Endothelial cell of umbilical vein (primary cell): Measurements from ENCODE around the gene UBE2F. TPM values are rescaled to one million over a fixed set of nuclear protein-coding genes. Genes with fewer than 3 reads are reported as not detected.

ENCODE experiments used
- BruUV-seq: library from RNA; stranded (reverse); fragments of 400-500 nt; replicated peaks from 2 replicates; lab custom pipeline; 2021; lab: Mats Ljungman, UMichigan
- CTCF ChIA-PET: fragments of 300-600, 350-600 bp; sonication (Branson Sonifier 250); formaldehyde crosslinking; loops from one replicate; lab custom pipeline; 2021; ENCODE audit warnings: antibody characterized with exemption, inconsistent platforms; lab: Charles Lee
- POLR2A ChIA-PET: fragments of 300-600, 350-600 bp; sonication (Branson Sonifier 250); formaldehyde crosslinking; loops from one replicate; lab custom pipeline; 2021; ENCODE audit warnings: antibody characterized with exemption, inconsistent platforms; lab: Charles Lee
- DNase-seq: peaks from one replicate; pipeline ENCODE4 v3.0.0-alpha.2; 2011; ENCODE audit warnings: low read depth, low spot score
- FAIRE-seq: peaks from 2 replicates; lab custom pipeline; 2011; peaks lifted over from hg19 to GRCh38; lab: Jason Lieb, UNC
- H2AFZ ChIP-seq: 2 replicates; pipeline ENCODE4 v1.6.0; 2012; ENCODE audit warnings: low read depth, low read length, control low read depth, inconsistent platforms
- H3K27ac ChIP-seq: 2 replicates; pipeline ENCODE4 v1.5.1; 2011; ENCODE audit warnings: low read depth, mild to moderate bottlenecking, control low read depth, low read length, moderate library complexity; ENCODE audit not compliant: insufficient read depth
- H3K27me3 ChIP-seq, 2 experiments: 2 replicates each; pipeline versions ENCODE4 v1.6.0 to v1.6.1; 2011; ENCODE audit warnings: low read length in 2 of 2, mixed read lengths in 1 of 2; ENCODE audit not compliant: control insufficient read depth in 2 of 2, insufficient read depth in 2 of 2
- H3K36me3 ChIP-seq, 2 experiments: 2 replicates in 1 of 2; 3 replicates in 1 of 2; pipeline ENCODE4 v1.5.1; 2011; ENCODE audit warnings: low read length in 2 of 2, mild to moderate bottlenecking in 1 of 2, moderate library complexity in 1 of 2; ENCODE audit not compliant: control insufficient read depth in 2 of 2, insufficient read depth in 2 of 2; ENCODE audit errors: extremely low read depth in 1 of 2
- H3K4me1 ChIP-seq: 3 replicates; pipeline ENCODE4 v1.5.1; 2011; ENCODE audit warnings: mild to moderate bottlenecking, low read length; ENCODE audit not compliant: control insufficient read depth, insufficient read depth; ENCODE audit errors: extremely low read depth
- H3K4me2 ChIP-seq: 2 replicates; pipeline ENCODE4 v1.6.1; 2011; ENCODE audit warnings: low read length, control low read depth, mixed read lengths; ENCODE audit not compliant: insufficient read depth
- H3K4me3 ChIP-seq, 3 experiments: fragments of 200-600 bp in 1 of 3; sonication (generic), shearing (Covaris generic) in 1 of 3; replicated peaks in 1 of 3; 2 replicates each; pipeline ENCODE4 v1.5.1; 2011 to 2016; ENCODE audit warnings: control low read depth in 3 of 3, low read length in 3 of 3, mild to moderate bottlenecking in 2 of 3, inconsistent platforms in 1 of 3, low read depth in 1 of 3, moderate library complexity in 1 of 3; ENCODE audit not compliant: insufficient read depth in 1 of 3
- H3K79me2 ChIP-seq: 2 replicates; pipeline ENCODE4 v1.6.0; 2012; ENCODE audit warnings: low read length, inconsistent platforms; ENCODE audit not compliant: control insufficient read depth, insufficient read depth
- H3K9ac ChIP-seq: replicated peaks from 2 replicates; pipeline ENCODE3; 2011; ENCODE audit warnings: low read length, control low read depth; ENCODE audit not compliant: insufficient read depth; ENCODE audit errors: extremely low read depth
- H3K9me1 ChIP-seq: replicated peaks from 3 replicates; pipeline ENCODE4 v1.6.0; 2011; ENCODE audit warnings: mild to moderate bottlenecking, low read length; ENCODE audit not compliant: control insufficient read depth, insufficient read depth; ENCODE audit errors: extremely low read depth
- H3K9me3 ChIP-seq: replicated peaks from 2 replicates; pipeline ENCODE4 v1.5.1; 2012; ENCODE audit warnings: low read length, inconsistent platforms; ENCODE audit not compliant: control insufficient read depth, insufficient read depth
- H4K20me1 ChIP-seq: replicated peaks from 2 replicates; pipeline ENCODE3; 2011; ENCODE audit warnings: mild to moderate bottlenecking, low read length; ENCODE audit not compliant: control insufficient read depth, insufficient read depth; ENCODE audit errors: extremely low read depth
- CTCF ChIP-seq, 2 donors: IDR thresholded peaks; 1 replicate in 1 of 2; 2 replicates in 1 of 2; pipeline ENCODE4 v1.5.1; 2011; ENCODE audit warnings: low read length in 2 of 2, mild to moderate bottlenecking in 2 of 2, moderate library complexity in 2 of 2, control low read depth in 1 of 2, inconsistent platforms in 1 of 2, low read depth in 1 of 2; ENCODE audit not compliant: insufficient read depth in 1 of 2; ENCODE audit errors: extremely low read depth in 1 of 2
- EZH2 ChIP-seq: IDR thresholded peaks from 2 replicates; pipeline ENCODE4 v1.6.1; 2012; ENCODE audit warnings: borderline replicate concordance, low read depth, mild to moderate bottlenecking, moderate library complexity, low read length, inconsistent platforms; ENCODE audit not compliant: severe bottlenecking
- FOS ChIP-seq: IDR thresholded peaks from 2 replicates; pipeline ENCODE4 v1.6.1; 2011; ENCODE audit warnings: mild to moderate bottlenecking, low read length, moderate library complexity, borderline replicate concordance; ENCODE audit not compliant: insufficient read depth
- GATA2 ChIP-seq: IDR thresholded peaks from 2 replicates; pipeline ENCODE4 v1.7.0; 2011; ENCODE audit warnings: low read depth, mild to moderate bottlenecking, moderate library complexity, mixed read lengths, low read length; ENCODE audit not compliant: insufficient read length, insufficient read depth
- JUN ChIP-seq: IDR thresholded peaks from 2 replicates; pipeline ENCODE4 v1.6.1; 2011; ENCODE audit warnings: borderline replicate concordance, low read depth; ENCODE audit not compliant: insufficient read length, insufficient read depth
- MAX ChIP-seq: IDR thresholded peaks from 2 replicates; pipeline ENCODE4 v1.6.1; 2011; ENCODE audit not compliant: insufficient read depth, insufficient read length
- MYC ChIP-seq: IDR thresholded peaks from one replicate; pipeline ENCODE4 v1.6.1; 2011; ENCODE audit warnings: mild to moderate bottlenecking, low read depth, low read length
- POLR2A ChIP-seq: IDR thresholded peaks from 2 replicates; pipeline ENCODE4 v1.6.1; 2012; ENCODE audit warnings: low read depth, mild to moderate bottlenecking, control low read depth, low read length
- POLR2AphosphoS5 ChIP-seq: IDR thresholded peaks from 2 replicates; pipeline ENCODE4 v1.6.1; 2012; ENCODE audit warnings: low read depth, mild to moderate bottlenecking, control low read depth, low read length, moderate library complexity; ENCODE audit not compliant: insufficient read depth
- dilution Hi-C: fragments of 300-500 bp; cut with MboI; formaldehyde crosslinking; loops from one replicate; pipeline ENCODE4 v1.15.0; 2019; ENCODE audit warnings: low sequenced_read_pairs; ENCODE audit not compliant: extremely low pct_ligation_motif_present
- intact Hi-C: fragments of 100-400 bp; cut with micrococcal nuclease; formaldehyde crosslinking; loops from one replicate; pipeline ENCODE4 v1.10.0; 2022
- polyA plus RNA-seq, 4 experiments: library from polyadenylated mRNA; depleted of rRNA in 3 of 4; stranded (reverse) in 3 of 4; unstranded in 1 of 4; fragments of >200 nt; gene quantifications; 2 replicates each; pipeline versions ENCODE4 v1.2.1 to v1.2.3, GENCODE V29; 2011 to 2012; ENCODE audit warnings: missing spikeins in 1 of 4
- total RNA-seq: library from RNA; stranded (reverse); gene quantifications from 2 replicates; pipeline ENCODE4 v1.2.3, GENCODE V29; 2021

The UBE2F gene
- total and polyA plus RNA-seq, 2 donors (not counting 3 experiments of a cell fraction or from before 2014, with no cell fraction given), result 42.3 to 45.6 TPM

- Histone ChIP-seq H3K9me1 (no peaks in the 10 kb centered on the region), H3K4me2 (no peak overlapping the region), H3K4me1 (peaks cover 10% of the 10 kb centered on the region), H3K27me3 (peaks cover 0 to under 1% of the 10 kb centered on the region in 2 experiments), H4K20me1 (no peaks in the 10 kb centered on the region), H3K9me3 (no peaks in the 10 kb centered on the region), H3K9ac (no peak overlapping the region), H2AFZ (no peak overlapping the region), H3K36me3 (no peaks in the 10 kb centered on the region), H3K4me3 (no peak overlapping the region), H3K27ac (no peak overlapping the region), H3K79me2 (peaks cover 18% of the 10 kb centered on the region)
- dilution Hi-C loops, result no loop called here
- FAIRE-seq, result no peak
- DNase-seq, result no peak
- no TSS peak for BruUV-seq
- POLR2A ChIA-PET, result no interaction called here
- intact Hi-C loops, result loop anchor here (10.0 kb wide), 1 partner anchor 281 kb away; the partner anchor contains the start of gene HES6
- CTCF ChIA-PET, result no interaction called here
- TF ChIP-seq POLR2A (no peak), MYC (no peak), POLR2AphosphoS5 (no peak), CTCF (IDR thresholded peaks at IDR 0.05; ENCODE audit: extremely low read depth in 1 of 2, insufficient read depth in 1 of 2, low read depth in 1 of 2, low read length in 2 of 2) (no peak), GATA2 (no peak), MAX (no peak), JUN (no peak), FOS (no peak), EZH2 (no peak)
Observed at GRCh38 chr2:237964194-237964577, 2.6 kb upstream of the UBE2F start.
